Stomach (tissue), 4 donors: ENCODE measurements around the gene EMC7.

Source experiments
- CTCF ChIP-seq, 7 experiments: fragments of 450-650 bp in 4 of 7; fragments of 200-600 bp in 3 of 7; sonication (generic) in 3 of 7; IDR thresholded peaks; one replicate each; pipeline ENCODE4 v1.5.1; 2016 to 2019; ENCODE audit warnings: antibody characterized with exemption in 7 of 7, control low read depth in 2 of 7, mild to moderate bottlenecking in 1 of 7
- EP300 ChIP-seq: sonication (generic); formaldehyde crosslinking; IDR thresholded peaks from one replicate; pipeline ENCODE4 v1.6.1; 2017; ENCODE audit warnings: antibody characterized with exemption
- POLR2A ChIP-seq, 4 donors: fragments of 450-650 bp; IDR thresholded peaks; one replicate each; pipeline ENCODE4 v1.6.1; 2016; ENCODE audit warnings: antibody characterized with exemption in 4 of 4, control low read depth in 2 of 4, mild to moderate bottlenecking in 1 of 4, moderate library complexity in 1 of 4
- POLR2AphosphoS5 ChIP-seq, 3 donors: sonication (generic); formaldehyde crosslinking; IDR thresholded peaks; one replicate each; pipeline ENCODE4 v1.6.1; 2016; ENCODE audit warnings: antibody characterized with exemption in 3 of 3

DNA sequence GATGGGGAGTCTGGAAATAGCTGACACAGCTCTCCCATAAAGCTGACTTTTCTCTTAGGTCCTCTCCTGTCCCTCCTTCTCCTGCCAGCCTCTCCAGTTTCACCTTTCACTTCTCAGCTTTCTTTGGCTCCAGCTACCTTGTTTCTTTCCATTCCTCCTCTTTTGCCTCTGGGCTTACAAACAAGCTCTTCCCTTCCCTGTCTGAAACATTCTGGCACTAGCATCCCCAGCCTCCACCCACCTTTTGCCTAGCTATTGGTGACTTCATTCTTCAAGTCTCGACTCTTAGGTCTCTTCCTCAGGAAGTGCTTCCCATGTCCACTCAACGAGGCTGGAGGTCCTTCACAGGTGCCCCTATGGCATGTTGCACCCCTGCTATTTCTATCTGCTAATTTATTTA lies 42.2 kb downstream of the EMC7 start:
- no peak for TF ChIP-seq CTCF (IDR thresholded peaks at IDR 0.05)
- no peak for TF ChIP-seq POLR2A (IDR thresholded peaks at IDR 0.05)
- TF ChIP-seq POLR2AphosphoS5 (IDR thresholded peaks at IDR 0.05), result no peak
- TF ChIP-seq EP300, result no peak
